Endothelial cell of umbilical vein (primary cell): ENCODE data around the gene STX16. TPM values are rescaled to one million over a fixed set of nuclear protein-coding genes. Genes with fewer than 3 reads are reported as not detected.

Experiments
- BruUV-seq: library from RNA; stranded (reverse); fragments of 400-500 nt; replicated peaks from 2 replicates; lab custom pipeline; 2021; lab: Mats Ljungman, UMichigan
- CTCF ChIA-PET: fragments of 300-600, 350-600 bp; sonication (Branson Sonifier 250); formaldehyde crosslinking; loops from one replicate; lab custom pipeline; 2021; ENCODE audit warnings: antibody characterized with exemption, inconsistent platforms; lab: Charles Lee
- POLR2A ChIA-PET: fragments of 300-600, 350-600 bp; sonication (Branson Sonifier 250); formaldehyde crosslinking; loops from one replicate; lab custom pipeline; 2021; ENCODE audit warnings: antibody characterized with exemption, inconsistent platforms; lab: Charles Lee
- DNase-seq: peaks from one replicate; pipeline ENCODE4 v3.0.0-alpha.2; 2011; ENCODE audit warnings: low read depth, low spot score
- FAIRE-seq: peaks from 2 replicates; lab custom pipeline; 2011; peaks lifted over from hg19 to GRCh38; lab: Jason Lieb, UNC
- H2AFZ ChIP-seq: 2 replicates; pipeline ENCODE4 v1.6.0; 2012; ENCODE audit warnings: low read depth, low read length, control low read depth, inconsistent platforms
- H3K27ac ChIP-seq: 2 replicates; pipeline ENCODE4 v1.5.1; 2011; ENCODE audit warnings: low read depth, mild to moderate bottlenecking, control low read depth, low read length, moderate library complexity; ENCODE audit not compliant: insufficient read depth
- H3K27me3 ChIP-seq, 2 experiments: 2 replicates each; pipeline versions ENCODE4 v1.6.0 to v1.6.1; 2011; ENCODE audit warnings: low read length in 2 of 2, mixed read lengths in 1 of 2; ENCODE audit not compliant: control insufficient read depth in 2 of 2, insufficient read depth in 2 of 2
- H3K36me3 ChIP-seq, 2 experiments: 2 replicates in 1 of 2; 3 replicates in 1 of 2; pipeline ENCODE4 v1.5.1; 2011; ENCODE audit warnings: low read length in 2 of 2, mild to moderate bottlenecking in 1 of 2, moderate library complexity in 1 of 2; ENCODE audit not compliant: control insufficient read depth in 2 of 2, insufficient read depth in 2 of 2; ENCODE audit errors: extremely low read depth in 1 of 2
- H3K4me1 ChIP-seq: 3 replicates; pipeline ENCODE4 v1.5.1; 2011; ENCODE audit warnings: mild to moderate bottlenecking, low read length; ENCODE audit not compliant: control insufficient read depth, insufficient read depth; ENCODE audit errors: extremely low read depth
- H3K4me2 ChIP-seq: 2 replicates; pipeline ENCODE4 v1.6.1; 2011; ENCODE audit warnings: low read length, control low read depth, mixed read lengths; ENCODE audit not compliant: insufficient read depth
- H3K4me3 ChIP-seq, 3 experiments: fragments of 200-600 bp in 1 of 3; sonication (generic), shearing (Covaris generic) in 1 of 3; replicated peaks in 1 of 3; 2 replicates each; pipeline ENCODE4 v1.5.1; 2011 to 2016; ENCODE audit warnings: control low read depth in 3 of 3, low read length in 3 of 3, mild to moderate bottlenecking in 2 of 3, inconsistent platforms in 1 of 3, low read depth in 1 of 3, moderate library complexity in 1 of 3; ENCODE audit not compliant: insufficient read depth in 1 of 3
- H3K79me2 ChIP-seq: 2 replicates; pipeline ENCODE4 v1.6.0; 2012; ENCODE audit warnings: low read length, inconsistent platforms; ENCODE audit not compliant: control insufficient read depth, insufficient read depth
- H3K9ac ChIP-seq: replicated peaks from 2 replicates; pipeline ENCODE3; 2011; ENCODE audit warnings: low read length, control low read depth; ENCODE audit not compliant: insufficient read depth; ENCODE audit errors: extremely low read depth
- H3K9me1 ChIP-seq: replicated peaks from 3 replicates; pipeline ENCODE4 v1.6.0; 2011; ENCODE audit warnings: mild to moderate bottlenecking, low read length; ENCODE audit not compliant: control insufficient read depth, insufficient read depth; ENCODE audit errors: extremely low read depth
- H3K9me3 ChIP-seq: replicated peaks from 2 replicates; pipeline ENCODE4 v1.5.1; 2012; ENCODE audit warnings: low read length, inconsistent platforms; ENCODE audit not compliant: control insufficient read depth, insufficient read depth
- H4K20me1 ChIP-seq: replicated peaks from 2 replicates; pipeline ENCODE3; 2011; ENCODE audit warnings: mild to moderate bottlenecking, low read length; ENCODE audit not compliant: control insufficient read depth, insufficient read depth; ENCODE audit errors: extremely low read depth
- EZH2 ChIP-seq: IDR thresholded peaks from 2 replicates; pipeline ENCODE4 v1.6.1; 2012; ENCODE audit warnings: borderline replicate concordance, low read depth, mild to moderate bottlenecking, moderate library complexity, low read length, inconsistent platforms; ENCODE audit not compliant: severe bottlenecking
- FOS ChIP-seq: IDR thresholded peaks from 2 replicates; pipeline ENCODE4 v1.6.1; 2011; ENCODE audit warnings: mild to moderate bottlenecking, low read length, moderate library complexity, borderline replicate concordance; ENCODE audit not compliant: insufficient read depth
- GATA2 ChIP-seq: IDR thresholded peaks from 2 replicates; pipeline ENCODE4 v1.7.0; 2011; ENCODE audit warnings: low read depth, mild to moderate bottlenecking, moderate library complexity, mixed read lengths, low read length; ENCODE audit not compliant: insufficient read length, insufficient read depth
- JUN ChIP-seq: IDR thresholded peaks from 2 replicates; pipeline ENCODE4 v1.6.1; 2011; ENCODE audit warnings: borderline replicate concordance, low read depth; ENCODE audit not compliant: insufficient read length, insufficient read depth
- MYC ChIP-seq: IDR thresholded peaks from one replicate; pipeline ENCODE4 v1.6.1; 2011; ENCODE audit warnings: mild to moderate bottlenecking, low read depth, low read length
- POLR2A ChIP-seq: IDR thresholded peaks from 2 replicates; pipeline ENCODE4 v1.6.1; 2012; ENCODE audit warnings: low read depth, mild to moderate bottlenecking, control low read depth, low read length
- POLR2AphosphoS5 ChIP-seq: IDR thresholded peaks from 2 replicates; pipeline ENCODE4 v1.6.1; 2012; ENCODE audit warnings: low read depth, mild to moderate bottlenecking, control low read depth, low read length, moderate library complexity; ENCODE audit not compliant: insufficient read depth
- dilution Hi-C: fragments of 300-500 bp; cut with MboI; formaldehyde crosslinking; loops from one replicate; pipeline ENCODE4 v1.15.0; 2019; ENCODE audit warnings: low sequenced_read_pairs; ENCODE audit not compliant: extremely low pct_ligation_motif_present
- intact Hi-C: fragments of 100-400 bp; cut with micrococcal nuclease; formaldehyde crosslinking; loops from one replicate; pipeline ENCODE4 v1.10.0; 2022
- polyA plus RNA-seq, 4 experiments: library from polyadenylated mRNA; depleted of rRNA in 3 of 4; stranded (reverse) in 3 of 4; unstranded in 1 of 4; fragments of >200 nt; gene quantifications; 2 replicates each; pipeline versions ENCODE4 v1.2.1 to v1.2.3, GENCODE V29; 2011 to 2012; ENCODE audit warnings: missing spikeins in 1 of 4
- total RNA-seq: library from RNA; stranded (reverse); gene quantifications from 2 replicates; pipeline ENCODE4 v1.2.3, GENCODE V29; 2021
- TF ChIP-seq, protein P1 (sequence below), 2 donors: IDR thresholded peaks; 1 replicate in 1 of 2; 2 replicates in 1 of 2; pipeline ENCODE4 v1.5.1; 2011; ENCODE audit warnings: low read length in 2 of 2, mild to moderate bottlenecking in 2 of 2, moderate library complexity in 2 of 2, control low read depth in 1 of 2, inconsistent platforms in 1 of 2, low read depth in 1 of 2; ENCODE audit not compliant: insufficient read depth in 1 of 2; ENCODE audit errors: extremely low read depth in 1 of 2
- TF ChIP-seq, protein P2 (sequence below): IDR thresholded peaks from 2 replicates; pipeline ENCODE4 v1.6.1; 2011; ENCODE audit not compliant: insufficient read depth, insufficient read length

Gene STX16
- total and polyA plus RNA-seq, 2 donors (not counting 3 experiments of a cell fraction or from before 2014, with no cell fraction given) = 43.1 to 63.5 TPM

DNA sequence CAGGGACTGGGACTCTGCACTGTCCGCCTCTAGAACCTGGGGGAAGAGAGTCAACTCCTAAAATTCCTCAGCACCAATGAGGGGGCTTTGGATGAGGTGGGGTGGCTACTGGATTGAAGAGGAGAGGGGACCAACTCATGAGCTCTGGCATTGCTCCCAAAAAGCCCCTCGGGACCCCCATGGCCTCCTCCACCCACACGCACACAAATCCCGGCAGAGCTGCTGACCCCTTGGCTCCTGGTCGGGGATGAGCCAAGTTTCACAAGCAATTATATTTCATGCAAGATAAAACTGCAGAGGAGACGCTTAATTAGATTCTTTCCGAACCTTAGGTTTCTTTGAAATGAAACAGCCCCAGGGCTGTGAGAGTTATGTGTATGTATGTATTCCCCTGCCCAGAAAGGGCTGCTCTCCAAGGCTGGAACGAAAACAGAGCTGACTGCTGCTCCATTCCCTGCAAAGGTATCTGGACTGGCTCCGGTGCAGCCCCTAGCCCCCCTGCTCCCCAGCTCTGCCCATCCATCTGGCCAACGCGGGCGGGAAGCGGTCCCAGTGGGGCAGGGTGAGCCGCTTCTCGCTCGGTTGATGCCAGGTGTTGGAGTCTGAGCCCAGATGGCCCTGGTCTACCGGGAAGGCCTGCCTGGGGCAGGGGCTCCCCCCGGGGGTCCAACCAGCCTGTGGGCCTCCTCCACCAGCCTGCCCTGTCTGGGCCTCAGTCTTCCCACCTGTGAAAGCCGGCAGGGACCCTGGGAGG is 46.8 kb upstream of the STX16 start:
- Histone ChIP-seq H3K4me3 (no peak overlapping the region), H2AFZ (no peak overlapping the region), H3K4me1 (no peaks in the 10 kb centered on the region), H4K20me1 (no peaks in the 10 kb centered on the region), H3K9me3 (no peaks in the 10 kb centered on the region), H3K79me2 (no peaks in the 10 kb centered on the region), H3K9me1 (no peaks in the 10 kb centered on the region), H3K36me3 (no peaks in the 10 kb centered on the region), H3K27me3 (peaks cover 0 to 1% of the 10 kb centered on the region in 2 experiments), H3K27ac (no peak overlapping the region), H3K4me2 (no peak overlapping the region), H3K9ac (no peak overlapping the region)
- FAIRE-seq (no peak), DNase-seq (no peak)
- ChIA-PET CTCF (no interaction called here), POLR2A (no interaction called here)
- no TSS peak for BruUV-seq
- TF ChIP-seq POLR2AphosphoS5 (no peak), MYC (no peak), FOS (no peak), POLR2A (no peak), JUN (no peak), GATA2 (no peak), EZH2 (no peak)
- TF ChIP-seq, protein P1, sequence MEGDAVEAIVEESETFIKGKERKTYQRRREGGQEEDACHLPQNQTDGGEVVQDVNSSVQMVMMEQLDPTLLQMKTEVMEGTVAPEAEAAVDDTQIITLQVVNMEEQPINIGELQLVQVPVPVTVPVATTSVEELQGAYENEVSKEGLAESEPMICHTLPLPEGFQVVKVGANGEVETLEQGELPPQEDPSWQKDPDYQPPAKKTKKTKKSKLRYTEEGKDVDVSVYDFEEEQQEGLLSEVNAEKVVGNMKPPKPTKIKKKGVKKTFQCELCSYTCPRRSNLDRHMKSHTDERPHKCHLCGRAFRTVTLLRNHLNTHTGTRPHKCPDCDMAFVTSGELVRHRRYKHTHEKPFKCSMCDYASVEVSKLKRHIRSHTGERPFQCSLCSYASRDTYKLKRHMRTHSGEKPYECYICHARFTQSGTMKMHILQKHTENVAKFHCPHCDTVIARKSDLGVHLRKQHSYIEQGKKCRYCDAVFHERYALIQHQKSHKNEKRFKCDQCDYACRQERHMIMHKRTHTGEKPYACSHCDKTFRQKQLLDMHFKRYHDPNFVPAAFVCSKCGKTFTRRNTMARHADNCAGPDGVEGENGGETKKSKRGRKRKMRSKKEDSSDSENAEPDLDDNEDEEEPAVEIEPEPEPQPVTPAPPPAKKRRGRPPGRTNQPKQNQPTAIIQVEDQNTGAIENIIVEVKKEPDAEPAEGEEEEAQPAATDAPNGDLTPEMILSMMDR (IDR thresholded peaks at IDR 0.05; ENCODE audit: extremely low read depth in 1 of 2, insufficient read depth in 1 of 2, low read depth in 1 of 2, low read length in 2 of 2) = no peak
- TF ChIP-seq, protein P2, sequence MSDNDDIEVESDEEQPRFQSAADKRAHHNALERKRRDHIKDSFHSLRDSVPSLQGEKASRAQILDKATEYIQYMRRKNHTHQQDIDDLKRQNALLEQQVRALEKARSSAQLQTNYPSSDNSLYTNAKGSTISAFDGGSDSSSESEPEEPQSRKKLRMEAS = no peak
- intact Hi-C loops = loop anchor here (5.0 kb wide), 1 partner anchor 52 kb away; no protein-coding TSS in a partner anchor
- dilution Hi-C loops = loop anchor here (25.0 kb wide), 1 partner anchor 233 kb away; no protein-coding TSS in a partner anchor
